Fibroblast of lung (primary cell): ENCODE measurements around the gene LCE1E. TPM values are rescaled to one million over a fixed set of nuclear protein-coding genes. Genes with fewer than 3 reads are reported as not detected.

ENCODE experiments used
- DNase-seq, 2 donors: peaks; one replicate each; pipeline versions ENCODE4 v3.0.0 to v3.0.0-alpha.2; 2010; ENCODE audit warnings: low read depth in 2 of 2
- H2AFZ ChIP-seq: 2 replicates; pipeline ENCODE4 v1.5.1; 2012; ENCODE audit warnings: low read length, control low read depth, inconsistent platforms
- H3K27ac ChIP-seq: 2 replicates; pipeline ENCODE4 v1.5.1; 2011; ENCODE audit warnings: low read length, control low read depth; ENCODE audit not compliant: insufficient read depth
- H3K27me3 ChIP-seq: 2 replicates; pipeline ENCODE4 v1.5.1; 2011; ENCODE audit warnings: mild to moderate bottlenecking, low read length; ENCODE audit not compliant: control insufficient read depth, insufficient read depth
- H3K36me3 ChIP-seq: 2 replicates; pipeline ENCODE4 v1.5.1; 2011; ENCODE audit warnings: low read length; ENCODE audit not compliant: control insufficient read depth, insufficient read depth
- H3K4me1 ChIP-seq: 2 replicates; pipeline ENCODE4 v1.5.1; 2011; ENCODE audit warnings: low read length; ENCODE audit not compliant: control insufficient read depth, insufficient read depth; ENCODE audit errors: extremely low read depth
- H3K4me2 ChIP-seq: 2 replicates; pipeline ENCODE4 v1.5.1; 2011; ENCODE audit warnings: low read length, control low read depth; ENCODE audit not compliant: insufficient read depth; ENCODE audit errors: extremely low read depth
- H3K4me3 ChIP-seq, 4 experiments: fragments of 200-600 bp in 1 of 4; sonication (generic) in 1 of 4; replicated peaks in 1 of 4; 2 replicates each; pipeline ENCODE4 v1.5.1; 2011 to 2016; ENCODE audit warnings: low read length in 4 of 4, low read depth in 3 of 4, mild to moderate bottlenecking in 3 of 4, control low read depth in 2 of 4, inconsistent platforms in 1 of 4, mixed read lengths in 1 of 4; ENCODE audit not compliant: insufficient read depth in 1 of 4; ENCODE audit errors: control extremely low read depth in 1 of 4
- H3K79me2 ChIP-seq: 2 replicates; pipeline ENCODE4 v1.5.1; 2012; ENCODE audit warnings: mild to moderate bottlenecking, low read length, inconsistent platforms; ENCODE audit not compliant: control insufficient read depth, insufficient read depth
- H3K9ac ChIP-seq: 2 replicates; pipeline ENCODE4 v1.5.1; 2011; ENCODE audit warnings: mild to moderate bottlenecking, low read length, control low read depth; ENCODE audit not compliant: insufficient read depth
- H3K9me3 ChIP-seq: 2 replicates; pipeline ENCODE4 v1.5.1; 2012; ENCODE audit warnings: low read depth, low read length; ENCODE audit not compliant: control insufficient read depth, insufficient read depth
- H4K20me1 ChIP-seq: 2 replicates; pipeline ENCODE4 v1.5.1; 2011; ENCODE audit warnings: low read length; ENCODE audit not compliant: control insufficient read depth, insufficient read depth; ENCODE audit errors: extremely low read depth
- EZH2 ChIP-seq: IDR thresholded peaks from 2 replicates; pipeline ENCODE4 v1.5.1; 2012; ENCODE audit warnings: low read length, control low read depth, mild to moderate bottlenecking; ENCODE audit errors: missing control alignments
- polyA minus RNA-seq: library from RNA; depleted of rRNA, polyadenylated mRNA; stranded (reverse); fragments of >200 nt; gene quantifications from 2 replicates; pipeline ENCODE4 v1.2.3, GENCODE V29; 2011; ENCODE audit warnings: low replicate concordance
- polyA plus RNA-seq, 2 donors: library from polyadenylated mRNA; depleted of rRNA in 1 of 2; stranded (reverse) in 1 of 2; unstranded in 1 of 2; fragments of >200 nt; gene quantifications; 2 replicates each; pipeline ENCODE4 v1.2.1, GENCODE V29; 2011 to 2012; ENCODE audit warnings: missing spikeins in 1 of 2
- total RNA-seq: library from RNA; depleted of rRNA; stranded (reverse); fragments of >200 nt; gene quantifications from 2 replicates; pipeline ENCODE4 v1.2.1, GENCODE V29; 2014
- TF ChIP-seq, protein P1 (sequence below), 2 donors: IDR thresholded peaks in 1 of 2; conservative IDR thresholded peaks in 1 of 2; 1 replicate in 1 of 2; 2 replicates in 1 of 2; pipeline ENCODE4 v1.5.1; 2011 to 2012; ENCODE audit warnings: low read length in 2 of 2, control low read depth in 1 of 2, inconsistent platforms in 1 of 2, low read depth in 1 of 2, mild to moderate bottlenecking in 1 of 2

The LCE1E gene, protein sequence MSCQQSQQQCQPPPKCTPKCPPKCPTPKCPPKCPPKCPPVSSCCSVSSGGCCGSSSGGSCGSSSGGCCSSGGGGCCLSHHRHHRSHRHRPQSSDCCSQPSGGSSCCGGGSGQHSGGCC
- total RNA-seq, result not detected in 2 replicates
- 0.08 and 0.14 TPM in 2 replicates for polyA plus RNA-seq
- polyA plus RNA-seq (2012), result 0.19 TPM in 1 of 2 replicates, not detected in the other
- polyA minus RNA-seq, result not detected in 2 replicates

DNA sequence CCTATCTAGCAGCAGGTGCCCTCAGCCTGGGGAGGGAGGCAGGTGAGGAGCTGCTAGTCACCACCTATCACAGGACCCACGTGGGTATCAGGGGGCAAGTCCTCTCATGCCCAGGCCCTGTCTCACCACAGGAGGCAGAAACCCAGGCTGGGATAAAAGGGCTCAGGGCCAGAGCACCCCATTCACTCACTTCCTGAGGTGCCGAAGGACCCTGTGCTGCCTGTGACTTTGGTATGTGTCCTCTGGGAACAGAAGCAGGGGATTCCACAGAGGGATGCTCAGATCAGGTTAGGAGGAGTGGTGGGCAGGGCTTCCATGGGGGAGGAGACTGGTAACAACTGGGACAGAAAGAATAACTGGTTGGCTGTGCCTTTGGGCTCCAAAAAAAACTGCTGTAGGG, at the start of gene LCE1E:
LCE1E (plus strand) TSS at position 181 of the 400 bp plus-strand sequence. CDS start 1,043 bp downstream, outside the sequence.
- H3K27ac ChIP-seq, result no peak within 1 kb of the TSS
- H3K79me2 ChIP-seq, result no peaks in the 10 kb centered on the region
- no peaks in the 10 kb centered on the region for H4K20me1 ChIP-seq
- no peaks in the 10 kb centered on the region for H3K27me3 ChIP-seq
- DNase-seq, result no peak
- no peak within 1 kb of the TSS for H3K4me3 ChIP-seq
- no peak for TF ChIP-seq EZH2
- H3K36me3 ChIP-seq, result no peaks in the 10 kb centered on the region
- H3K4me1 ChIP-seq, result peaks cover 2% of the 10 kb centered on the region
- H3K9ac ChIP-seq, result no peak within 1 kb of the TSS
- no peaks in the 10 kb centered on the region for H3K9me3 ChIP-seq
- H3K4me2 ChIP-seq, result no peak within 1 kb of the TSS
- H2AFZ ChIP-seq, result no peak within 1 kb of the TSS

DNA sequence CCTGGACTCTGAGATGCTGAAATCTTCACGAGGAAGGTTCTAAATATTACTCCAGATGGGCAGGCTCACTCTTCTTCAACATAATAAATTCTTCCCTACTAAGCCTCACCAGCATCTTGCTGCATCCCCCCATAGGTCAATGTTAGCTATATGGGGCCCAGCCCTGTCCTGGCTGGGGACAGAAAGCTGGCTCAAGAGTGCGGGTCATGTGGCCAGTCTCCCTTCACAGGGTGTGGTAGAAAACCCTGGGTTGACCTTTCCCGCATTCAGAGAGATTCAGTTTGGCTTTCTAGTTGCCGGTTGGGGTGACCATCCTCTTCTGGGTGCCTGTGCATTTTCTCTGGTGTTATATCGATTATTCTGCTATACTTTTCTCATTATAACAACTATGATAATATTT, 48.1 kb upstream of the LCE1E start:
- Histone ChIP-seq H3K4me2 (no peak overlapping the region), H3K4me1 (peaks cover 4% of the 10 kb centered on the region), H3K9ac (no peak overlapping the region), H4K20me1 (no peaks in the 10 kb centered on the region), H3K9me3 (no peaks in the 10 kb centered on the region), H3K27ac (no peak overlapping the region), H3K79me2 (no peaks in the 10 kb centered on the region), H3K27me3 (no peaks in the 10 kb centered on the region), H2AFZ (no peak overlapping the region), H3K36me3 (no peaks in the 10 kb centered on the region), H3K4me3 (no peak overlapping the region)
- TF ChIP-seq, protein P1, sequence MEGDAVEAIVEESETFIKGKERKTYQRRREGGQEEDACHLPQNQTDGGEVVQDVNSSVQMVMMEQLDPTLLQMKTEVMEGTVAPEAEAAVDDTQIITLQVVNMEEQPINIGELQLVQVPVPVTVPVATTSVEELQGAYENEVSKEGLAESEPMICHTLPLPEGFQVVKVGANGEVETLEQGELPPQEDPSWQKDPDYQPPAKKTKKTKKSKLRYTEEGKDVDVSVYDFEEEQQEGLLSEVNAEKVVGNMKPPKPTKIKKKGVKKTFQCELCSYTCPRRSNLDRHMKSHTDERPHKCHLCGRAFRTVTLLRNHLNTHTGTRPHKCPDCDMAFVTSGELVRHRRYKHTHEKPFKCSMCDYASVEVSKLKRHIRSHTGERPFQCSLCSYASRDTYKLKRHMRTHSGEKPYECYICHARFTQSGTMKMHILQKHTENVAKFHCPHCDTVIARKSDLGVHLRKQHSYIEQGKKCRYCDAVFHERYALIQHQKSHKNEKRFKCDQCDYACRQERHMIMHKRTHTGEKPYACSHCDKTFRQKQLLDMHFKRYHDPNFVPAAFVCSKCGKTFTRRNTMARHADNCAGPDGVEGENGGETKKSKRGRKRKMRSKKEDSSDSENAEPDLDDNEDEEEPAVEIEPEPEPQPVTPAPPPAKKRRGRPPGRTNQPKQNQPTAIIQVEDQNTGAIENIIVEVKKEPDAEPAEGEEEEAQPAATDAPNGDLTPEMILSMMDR (conservative IDR thresholded peaks at IDR 0.05 in 1 of 2, IDR thresholded peaks at IDR 0.05 in 1 of 2; ENCODE audit: low read depth in 1 of 2, low read length in 2 of 2), result no peak
- no peak for TF ChIP-seq EZH2
- no peak for DNase-seq

DNA sequence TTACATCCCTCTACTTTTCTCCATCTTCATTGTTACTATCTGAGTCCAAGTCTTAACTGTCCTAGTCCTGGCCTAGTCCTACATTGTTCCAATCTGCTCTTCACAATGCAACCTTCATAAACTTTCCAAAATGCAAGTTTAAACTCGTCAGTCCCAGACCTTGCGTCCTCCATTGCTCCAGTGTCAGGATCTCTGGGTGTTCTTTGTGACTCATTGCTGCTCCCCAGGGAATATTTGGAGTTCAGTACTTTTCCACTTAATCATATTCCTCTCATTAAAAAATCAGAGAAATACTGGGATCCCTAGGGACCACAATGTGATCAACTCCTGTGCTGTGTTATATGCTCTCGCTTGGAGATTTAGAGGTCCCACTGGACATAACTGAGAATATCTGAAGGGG, 46.2 kb upstream of the LCE1E start:
- Histone ChIP-seq H3K9ac (no peak overlapping the region), H2AFZ (no peak overlapping the region), H3K9me3 (no peaks in the 10 kb centered on the region), H3K36me3 (no peaks in the 10 kb centered on the region), H3K27me3 (no peaks in the 10 kb centered on the region), H3K4me2 (no peak overlapping the region), H3K27ac (no peak overlapping the region), H4K20me1 (no peaks in the 10 kb centered on the region), H3K4me3 (no peak overlapping the region), H3K79me2 (no peaks in the 10 kb centered on the region), H3K4me1 (peaks cover 15% of the 10 kb centered on the region)
- no peak for DNase-seq
- TF ChIP-seq, protein P1 (conservative IDR thresholded peaks at IDR 0.05 in 1 of 2, IDR thresholded peaks at IDR 0.05 in 1 of 2; ENCODE audit: low read depth in 1 of 2, low read length in 2 of 2), result no peak
- TF ChIP-seq EZH2, result no peak
